HCT116 (cell line): ENCODE data around the gene TMC8. TPM values are rescaled to one million over a fixed set of nuclear protein-coding genes. Genes with fewer than 3 reads are reported as not detected.

Source experiments
- ATAC-seq: fragments of 200-7000 bp; cut with Tn5 transposase; 2 replicates; pipeline ENCODE4 v1.9.1; 2020; ENCODE audit warnings: mild to moderate bottlenecking, moderate library complexity
- BruUV-seq: library from RNA; stranded (reverse); fragments of 400-500 nt; replicated peaks from 2 replicates; lab custom pipeline; 2021; lab: Mats Ljungman, UMichigan
- CTCF ChIA-PET: fragments of 300-600 bp; sonication (Branson Sonifier 250); formaldehyde crosslinking; loops from one replicate; lab custom pipeline; 2021; ENCODE audit warnings: antibody characterized with exemption; lab: Charles Lee
- POLR2A ChIA-PET: fragments of 300-600, 350-600 bp; sonication (Branson Sonifier 250); formaldehyde crosslinking; loops from one replicate; lab custom pipeline; 2021; ENCODE audit warnings: antibody characterized with exemption; lab: Charles Lee
- RAD21 ChIA-PET, 2 experiments: fragments of 300-600 bp; sonication (Branson Sonifier 250); formaldehyde crosslinking; loops; one replicate each; lab custom pipeline; 2023; ENCODE audit warnings: low total read pairs in 2 of 2; ENCODE audit not compliant: uncharacterized antibody in 2 of 2, unreplicated experiment in 2 of 2, low non-redundant PET in 1 of 2; lab: Charles Lee
- DNase-seq: peaks from one replicate; pipeline ENCODE4 v3.0.0-alpha.2; 2010; ENCODE audit warnings: low read depth, low spot score
- H2AFZ ChIP-seq: fragments of 200-600 bp; shearing (Covaris generic), sonication (generic); 2 replicates; pipeline ENCODE4 v1.6.1; 2017; ENCODE audit warnings: low read depth, mixed run types, mixed read lengths, antibody characterized with exemption, low read length; ENCODE audit not compliant: poor library complexity, severe bottlenecking
- H3K27ac ChIP-seq: 2 replicates; pipeline ENCODE4 v1.5.1; 2012; ENCODE audit warnings: low read depth, low read length
- H3K27me3 ChIP-seq: fragments of 200-600 bp; sonication (generic); 2 replicates; pipeline ENCODE4 v1.6.1; 2016; ENCODE audit warnings: mixed run types, low read length, mixed read lengths; ENCODE audit not compliant: insufficient read depth
- H3K36me3 ChIP-seq, 2 experiments: fragments of 200-500 bp in 1 of 2; fragments of 200-600 bp in 1 of 2; sonication (Bioruptor generic) in 1 of 2; sonication (generic) in 1 of 2; 2 replicates each; pipeline versions ENCODE4 v1.5.1 to v1.6.1; 2014 to 2016; ENCODE audit warnings: low read length in 2 of 2, inconsistent platforms in 1 of 2, mixed read lengths in 1 of 2, mixed run types in 1 of 2; ENCODE audit not compliant: insufficient read depth in 2 of 2, control insufficient read depth in 1 of 2
- H3K4me1 ChIP-seq, 2 experiments: fragments of 200-600 bp in 1 of 2; sonication (generic) in 1 of 2; 2 replicates each; pipeline versions ENCODE4 v1.5.1 to v1.6.1; 2012 to 2017; ENCODE audit warnings: low read length in 2 of 2, inconsistent platforms in 1 of 2, mild to moderate bottlenecking in 1 of 2, mixed read lengths in 1 of 2, mixed run types in 1 of 2, moderate library complexity in 1 of 2; ENCODE audit not compliant: insufficient read depth in 2 of 2, control insufficient read depth in 1 of 2
- H3K4me2 ChIP-seq: fragments of 200-600 bp; sonication (generic); 2 replicates; pipeline ENCODE4 v1.6.1; 2017; ENCODE audit warnings: mixed run types, low read length, mixed read lengths
- H3K4me3 ChIP-seq, 2 experiments: fragments of 200-600 bp in 1 of 2; sonication (generic) in 1 of 2; replicated peaks in 1 of 2; 2 replicates each; pipeline ENCODE4 v1.5.1; 2011 to 2016; ENCODE audit warnings: low read length in 2 of 2, control low read depth in 1 of 2, low read depth in 1 of 2, mild to moderate bottlenecking in 1 of 2, mixed read lengths in 1 of 2, mixed run types in 1 of 2
- H3K79me2 ChIP-seq: fragments of 200-600 bp; sonication (generic); 2 replicates; pipeline ENCODE4 v1.6.1; 2017; ENCODE audit warnings: mild to moderate bottlenecking, mixed run types, low read length, moderate library complexity, mixed read lengths; ENCODE audit not compliant: insufficient read depth
- H3K9ac ChIP-seq: fragments of 200-600 bp; sonication (generic); 2 replicates; pipeline ENCODE4 v1.6.1; 2016; ENCODE audit warnings: low read length, mixed read lengths
- H3K9me2 ChIP-seq: fragments of 200-600 bp; sonication (generic), shearing (Covaris generic); 2 replicates; pipeline ENCODE4 v1.6.1; 2017; ENCODE audit warnings: mixed run types, mild to moderate bottlenecking, moderate library complexity; ENCODE audit not compliant: insufficient read depth
- H3K9me3 ChIP-seq, 2 experiments: fragments of 200-500 bp in 1 of 2; fragments of 200-600 bp in 1 of 2; sonication (Bioruptor generic) in 1 of 2; sonication (generic) in 1 of 2; 2 replicates each; pipeline ENCODE4 v1.6.1; 2014 to 2017; ENCODE audit warnings: low read length in 2 of 2, mixed read lengths in 2 of 2, inconsistent platforms in 1 of 2, low read depth in 1 of 2, mild to moderate bottlenecking in 1 of 2, mixed run types in 1 of 2, moderate library complexity in 1 of 2; ENCODE audit not compliant: control insufficient read depth in 1 of 2, insufficient read depth in 1 of 2
- H4K20me1 ChIP-seq: fragments of 200-600 bp; sonication (generic), shearing (Covaris generic); 2 replicates; pipeline ENCODE4 v1.6.1; 2017; ENCODE audit warnings: mixed run types, mild to moderate bottlenecking, moderate library complexity; ENCODE audit not compliant: insufficient read depth
- EGR1 ChIP-seq: IDR thresholded peaks from 2 replicates; pipeline ENCODE4 v1.6.1; 2012; ENCODE audit warnings: low read depth
- EZH2phosphoT487 ChIP-seq: fragments of 200-600 bp; IDR thresholded peaks from 2 replicates; pipeline ENCODE4 v1.6.1; 2018; ENCODE audit warnings: antibody characterized with exemption, borderline replicate concordance
- JUND ChIP-seq: IDR thresholded peaks from 2 replicates; pipeline ENCODE4 v1.6.1; 2012
- MAX ChIP-seq: IDR thresholded peaks from 2 replicates; pipeline ENCODE4 v1.6.1; 2012
- SRF ChIP-seq: IDR thresholded peaks from 2 replicates; pipeline ENCODE4 v1.6.1; 2012; ENCODE audit warnings: low read depth
- intact Hi-C: fragments of 100-400 bp; cut with micrococcal nuclease; formaldehyde crosslinking; loops from 2 replicates; pipeline ENCODE4 v1.10.0; 2022
- total RNA-seq: library from RNA; stranded (reverse); gene quantifications from one replicate; pipeline ENCODE4 v1.2.1, GENCODE V29; 2021; ENCODE audit not compliant: unreplicated experiment

TMC8 gene
- total RNA-seq, 1 experiment from 2014 or later = 7.8 TPM

GRCh38 chr17:78185981-78186691 lies 55.6 kb downstream of the TMC8 start:
- ATAC-seq (peak; percentile 43), DNase-seq (no peak)
- H3K4me1 ChIP-seq = peaks cover 22 to 55% of the 10 kb centered on the region in 2 experiments
- ChIA-PET RAD21 (interaction anchor here (0.7 to 1.4 kb wide), 3 partner anchors 21 to 101 kb away, joined by 3 to 9 read pairs (median 7); no protein-coding TSS in a partner anchor), CTCF (interaction anchor here (0.8 to 2.8 kb wide), 15 partner anchors 8 to 167 kb away, joined by 3 to 14 read pairs (median 5); no protein-coding TSS in a partner anchor), POLR2A (interaction anchor here (0.7 to 4.1 kb wide), 23 partner anchors 11 to 228 kb away, joined by 3 to 77 read pairs (median 6); partner anchors contain the start of genes TMC6, TMC8 and TNRC6C)
- H3K9ac ChIP-seq = peak overlapping the region; percentile 98
- TF ChIP-seq EGR1 = no peak
- TF ChIP-seq EZH2phosphoT487 = no peak
- no peak for TF ChIP-seq SRF
- TF ChIP-seq JUND = no peak
- TF ChIP-seq MAX = no peak
- intact Hi-C loops = loop anchor here (2.0 kb wide), 1 partner anchor 17 kb away; the partner anchor contains the start of gene SYNGR2
- H2AFZ ChIP-seq = no peak overlapping the region
- H3K9me3 ChIP-seq = no peaks in the 10 kb centered on the region
- no peaks in the 10 kb centered on the region for H3K27me3 ChIP-seq
- peak overlapping the region; percentile 52 for H3K27ac ChIP-seq
- BruUV-seq = TSS peak; percentile 40
- H4K20me1 ChIP-seq = 0 out of 2 replicates have a peak, but pooled peaks cover 3% of the 10 kb centered on the region
- H3K36me3 ChIP-seq = peaks cover 29 to 44% of the 10 kb centered on the region in 2 experiments
- H3K9me2 ChIP-seq = no peaks in the 10 kb centered on the region
- H3K4me3 ChIP-seq = peak overlapping the region; percentile 94 to 95
- peaks cover 84% of the 10 kb centered on the region for H3K79me2 ChIP-seq
- peak overlapping the region; percentile 99 for H3K4me2 ChIP-seq
